ENCODE measurements around the gene ANO2. TPM values are rescaled to one million over a fixed set of nuclear protein-coding genes. Genes with fewer than 3 reads are reported as not detected.

ANO2 gene
- total and polyA plus RNA-seq, 2 experiments from 2014 or later = 2.3 to 4.6 TPM

DNA sequence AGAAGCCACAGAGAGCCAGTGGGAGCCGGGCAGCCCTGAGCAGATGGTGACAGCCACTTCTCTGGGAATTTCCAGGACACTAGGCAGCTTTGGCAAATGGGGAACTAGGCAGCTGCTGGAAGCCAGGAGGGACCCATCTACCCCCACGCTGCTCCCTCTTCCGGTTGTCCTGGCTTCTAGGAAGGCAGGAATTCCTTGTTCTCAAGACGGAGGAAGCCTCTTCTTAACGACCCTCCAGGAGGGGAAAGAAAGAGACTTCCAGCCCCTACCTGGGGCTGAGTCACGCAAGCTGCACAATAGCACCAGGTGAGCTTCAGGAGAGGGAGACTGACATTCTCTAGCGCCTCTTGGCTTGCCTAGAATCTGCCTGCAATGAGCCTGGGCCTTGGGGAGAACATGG, 141.5 kb downstream of the ANO2 start:
- no peaks in the 10 kb centered on the region for H3K36me3 Mint-ChIP-seq (ENCODE audit: low read depth)

More for the DNA sequence above, 141.5 kb downstream of the ANO2 start:
- no peak overlapping the region for H3K4me3 ChIP-seq
- TF ChIP-seq EZH2phosphoT487 (IDR thresholded peaks at IDR 0.05; ENCODE audit: unreplicated experiment) (no peak), JUNB (IDR thresholded peaks at IDR 0.05; ENCODE audit: unreplicated experiment) (no peak), NANOG (IDR thresholded peaks at IDR 0.05; ENCODE audit: borderline replicate concordance) (no peak), ZNF114 (CRISPR knock-in tag; IDR thresholded peaks at IDR 0.05) (no peak), CREB1 (CRISPR knock-in tag; IDR thresholded peaks at IDR 0.05; ENCODE audit: low read depth) (no peak), POLR2AphosphoS5 (IDR thresholded peaks at IDR 0.05; ENCODE audit: low read depth) (no peak), EZH2 (IDR thresholded peaks at IDR 0.05; ENCODE audit: low read depth, unreplicated experiment) (no peak), STAT1 (IDR thresholded peaks at IDR 0.05; ENCODE audit: unreplicated experiment) (no peak), ZNF331 (CRISPR knock-in tag; IDR thresholded peaks at IDR 0.05; ENCODE audit: low read depth) (no peak)
- TF ChIP-seq, protein P1, sequence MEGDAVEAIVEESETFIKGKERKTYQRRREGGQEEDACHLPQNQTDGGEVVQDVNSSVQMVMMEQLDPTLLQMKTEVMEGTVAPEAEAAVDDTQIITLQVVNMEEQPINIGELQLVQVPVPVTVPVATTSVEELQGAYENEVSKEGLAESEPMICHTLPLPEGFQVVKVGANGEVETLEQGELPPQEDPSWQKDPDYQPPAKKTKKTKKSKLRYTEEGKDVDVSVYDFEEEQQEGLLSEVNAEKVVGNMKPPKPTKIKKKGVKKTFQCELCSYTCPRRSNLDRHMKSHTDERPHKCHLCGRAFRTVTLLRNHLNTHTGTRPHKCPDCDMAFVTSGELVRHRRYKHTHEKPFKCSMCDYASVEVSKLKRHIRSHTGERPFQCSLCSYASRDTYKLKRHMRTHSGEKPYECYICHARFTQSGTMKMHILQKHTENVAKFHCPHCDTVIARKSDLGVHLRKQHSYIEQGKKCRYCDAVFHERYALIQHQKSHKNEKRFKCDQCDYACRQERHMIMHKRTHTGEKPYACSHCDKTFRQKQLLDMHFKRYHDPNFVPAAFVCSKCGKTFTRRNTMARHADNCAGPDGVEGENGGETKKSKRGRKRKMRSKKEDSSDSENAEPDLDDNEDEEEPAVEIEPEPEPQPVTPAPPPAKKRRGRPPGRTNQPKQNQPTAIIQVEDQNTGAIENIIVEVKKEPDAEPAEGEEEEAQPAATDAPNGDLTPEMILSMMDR (conservative IDR thresholded peaks at IDR 0.05; ENCODE audit: low read depth in 2 of 2) = no peak
- TF ChIP-seq, protein P2, sequence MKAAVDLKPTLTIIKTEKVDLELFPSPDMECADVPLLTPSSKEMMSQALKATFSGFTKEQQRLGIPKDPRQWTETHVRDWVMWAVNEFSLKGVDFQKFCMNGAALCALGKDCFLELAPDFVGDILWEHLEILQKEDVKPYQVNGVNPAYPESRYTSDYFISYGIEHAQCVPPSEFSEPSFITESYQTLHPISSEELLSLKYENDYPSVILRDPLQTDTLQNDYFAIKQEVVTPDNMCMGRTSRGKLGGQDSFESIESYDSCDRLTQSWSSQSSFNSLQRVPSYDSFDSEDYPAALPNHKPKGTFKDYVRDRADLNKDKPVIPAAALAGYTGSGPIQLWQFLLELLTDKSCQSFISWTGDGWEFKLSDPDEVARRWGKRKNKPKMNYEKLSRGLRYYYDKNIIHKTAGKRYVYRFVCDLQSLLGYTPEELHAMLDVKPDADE (IDR thresholded peaks at IDR 0.05) = no peak
- TF ChIP-seq, protein P3, sequence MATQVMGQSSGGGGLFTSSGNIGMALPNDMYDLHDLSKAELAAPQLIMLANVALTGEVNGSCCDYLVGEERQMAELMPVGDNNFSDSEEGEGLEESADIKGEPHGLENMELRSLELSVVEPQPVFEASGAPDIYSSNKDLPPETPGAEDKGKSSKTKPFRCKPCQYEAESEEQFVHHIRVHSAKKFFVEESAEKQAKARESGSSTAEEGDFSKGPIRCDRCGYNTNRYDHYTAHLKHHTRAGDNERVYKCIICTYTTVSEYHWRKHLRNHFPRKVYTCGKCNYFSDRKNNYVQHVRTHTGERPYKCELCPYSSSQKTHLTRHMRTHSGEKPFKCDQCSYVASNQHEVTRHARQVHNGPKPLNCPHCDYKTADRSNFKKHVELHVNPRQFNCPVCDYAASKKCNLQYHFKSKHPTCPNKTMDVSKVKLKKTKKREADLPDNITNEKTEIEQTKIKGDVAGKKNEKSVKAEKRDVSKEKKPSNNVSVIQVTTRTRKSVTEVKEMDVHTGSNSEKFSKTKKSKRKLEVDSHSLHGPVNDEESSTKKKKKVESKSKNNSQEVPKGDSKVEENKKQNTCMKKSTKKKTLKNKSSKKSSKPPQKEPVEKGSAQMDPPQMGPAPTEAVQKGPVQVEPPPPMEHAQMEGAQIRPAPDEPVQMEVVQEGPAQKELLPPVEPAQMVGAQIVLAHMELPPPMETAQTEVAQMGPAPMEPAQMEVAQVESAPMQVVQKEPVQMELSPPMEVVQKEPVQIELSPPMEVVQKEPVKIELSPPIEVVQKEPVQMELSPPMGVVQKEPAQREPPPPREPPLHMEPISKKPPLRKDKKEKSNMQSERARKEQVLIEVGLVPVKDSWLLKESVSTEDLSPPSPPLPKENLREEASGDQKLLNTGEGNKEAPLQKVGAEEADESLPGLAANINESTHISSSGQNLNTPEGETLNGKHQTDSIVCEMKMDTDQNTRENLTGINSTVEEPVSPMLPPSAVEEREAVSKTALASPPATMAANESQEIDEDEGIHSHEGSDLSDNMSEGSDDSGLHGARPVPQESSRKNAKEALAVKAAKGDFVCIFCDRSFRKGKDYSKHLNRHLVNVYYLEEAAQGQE (IDR thresholded peaks at IDR 0.05; ENCODE audit: unreplicated experiment) = no peak
- TF ChIP-seq, protein P4, sequence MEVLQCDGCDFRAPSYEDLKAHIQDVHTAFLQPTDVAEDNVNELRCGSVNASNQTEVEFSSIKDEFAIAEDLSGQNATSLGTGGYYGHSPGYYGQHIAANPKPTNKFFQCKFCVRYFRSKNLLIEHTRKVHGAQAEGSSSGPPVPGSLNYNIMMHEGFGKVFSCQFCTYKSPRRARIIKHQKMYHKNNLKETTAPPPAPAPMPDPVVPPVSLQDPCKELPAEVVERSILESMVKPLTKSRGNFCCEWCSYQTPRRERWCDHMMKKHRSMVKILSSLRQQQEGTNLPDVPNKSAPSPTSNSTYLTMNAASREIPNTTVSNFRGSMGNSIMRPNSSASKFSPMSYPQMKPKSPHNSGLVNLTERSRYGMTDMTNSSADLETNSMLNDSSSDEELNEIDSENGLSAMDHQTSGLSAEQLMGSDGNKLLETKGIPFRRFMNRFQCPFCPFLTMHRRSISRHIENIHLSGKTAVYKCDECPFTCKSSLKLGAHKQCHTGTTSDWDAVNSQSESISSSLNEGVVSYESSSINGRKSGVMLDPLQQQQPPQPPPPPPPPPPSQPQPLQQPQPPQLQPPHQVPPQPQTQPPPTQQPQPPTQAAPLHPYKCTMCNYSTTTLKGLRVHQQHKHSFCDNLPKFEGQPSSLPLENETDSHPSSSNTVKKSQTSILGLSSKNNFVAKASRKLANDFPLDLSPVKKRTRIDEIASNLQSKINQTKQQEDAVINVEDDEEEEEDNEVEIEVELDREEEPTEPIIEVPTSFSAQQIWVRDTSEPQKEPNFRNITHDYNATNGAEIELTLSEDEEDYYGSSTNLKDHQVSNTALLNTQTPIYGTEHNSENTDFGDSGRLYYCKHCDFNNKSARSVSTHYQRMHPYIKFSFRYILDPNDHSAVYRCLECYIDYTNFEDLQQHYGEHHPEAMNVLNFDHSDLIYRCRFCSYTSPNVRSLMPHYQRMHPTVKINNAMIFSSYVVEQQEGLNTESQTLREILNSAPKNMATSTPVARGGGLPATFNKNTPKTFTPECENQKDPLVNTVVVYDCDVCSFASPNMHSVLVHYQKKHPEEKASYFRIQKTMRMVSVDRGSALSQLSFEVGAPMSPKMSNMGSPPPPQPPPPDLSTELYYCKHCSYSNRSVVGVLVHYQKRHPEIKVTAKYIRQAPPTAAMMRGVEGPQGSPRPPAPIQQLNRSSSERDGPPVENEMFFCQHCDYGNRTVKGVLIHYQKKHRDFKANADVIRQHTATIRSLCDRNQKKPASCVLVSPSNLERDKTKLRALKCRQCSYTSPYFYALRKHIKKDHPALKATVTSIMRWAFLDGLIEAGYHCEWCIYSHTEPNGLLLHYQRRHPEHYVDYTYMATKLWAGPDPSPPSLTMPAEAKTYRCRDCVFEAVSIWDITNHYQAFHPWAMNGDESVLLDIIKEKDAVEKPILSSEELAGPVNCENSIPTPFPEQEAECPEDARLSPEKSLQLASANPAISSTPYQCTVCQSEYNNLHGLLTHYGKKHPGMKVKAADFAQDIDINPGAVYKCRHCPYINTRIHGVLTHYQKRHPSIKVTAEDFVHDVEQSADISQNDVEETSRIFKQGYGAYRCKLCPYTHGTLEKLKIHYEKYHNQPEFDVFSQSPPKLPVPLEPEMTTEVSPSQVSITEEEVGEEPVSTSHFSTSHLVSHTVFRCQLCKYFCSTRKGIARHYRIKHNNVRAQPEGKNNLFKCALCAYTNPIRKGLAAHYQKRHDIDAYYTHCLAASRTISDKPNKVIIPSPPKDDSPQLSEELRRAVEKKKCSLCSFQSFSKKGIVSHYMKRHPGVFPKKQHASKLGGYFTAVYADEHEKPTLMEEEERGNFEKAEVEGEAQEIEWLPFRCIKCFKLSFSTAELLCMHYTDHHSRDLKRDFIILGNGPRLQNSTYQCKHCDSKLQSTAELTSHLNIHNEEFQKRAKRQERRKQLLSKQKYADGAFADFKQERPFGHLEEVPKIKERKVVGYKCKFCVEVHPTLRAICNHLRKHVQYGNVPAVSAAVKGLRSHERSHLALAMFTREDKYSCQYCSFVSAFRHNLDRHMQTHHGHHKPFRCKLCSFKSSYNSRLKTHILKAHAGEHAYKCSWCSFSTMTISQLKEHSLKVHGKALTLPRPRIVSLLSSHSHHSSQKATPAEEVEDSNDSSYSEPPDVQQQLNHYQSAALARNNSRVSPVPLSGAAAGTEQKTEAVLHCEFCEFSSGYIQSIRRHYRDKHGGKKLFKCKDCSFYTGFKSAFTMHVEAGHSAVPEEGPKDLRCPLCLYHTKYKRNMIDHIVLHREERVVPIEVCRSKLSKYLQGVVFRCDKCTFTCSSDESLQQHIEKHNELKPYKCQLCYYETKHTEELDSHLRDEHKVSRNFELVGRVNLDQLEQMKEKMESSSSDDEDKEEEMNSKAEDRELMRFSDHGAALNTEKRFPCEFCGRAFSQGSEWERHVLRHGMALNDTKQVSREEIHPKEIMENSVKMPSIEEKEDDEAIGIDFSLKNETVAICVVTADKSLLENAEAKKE (CRISPR knock-in tag; IDR thresholded peaks at IDR 0.05) = no peak
- no peaks in the 10 kb centered on the region for H4K20me1 ChIP-seq (replicated peaks; ENCODE audit: insufficient read depth)
- DNase-seq (ENCODE audit: low spot score) = no peak
- peaks cover 5% of the 10 kb centered on the region for H3K27me3 Mint-ChIP-seq (ENCODE audit: insufficient read depth, low read depth, poor library complexity)
- H3K4me1 ChIP-seq (ENCODE audit: insufficient read depth) = no peaks in the 10 kb centered on the region
- H3K27ac ChIP-seq (ENCODE audit: low read depth) = no peak overlapping the region
- no peaks in the 10 kb centered on the region for H3K27me3 ChIP-seq (ENCODE audit: insufficient read depth)
- no peaks in the 10 kb centered on the region for H3F3A ChIP-seq (replicated peaks; ENCODE audit: low read depth)
- H2AFZ ChIP-seq = no peak overlapping the region
- H3K9me2 ChIP-seq (ENCODE audit: insufficient read depth) = peaks cover 13% of the 10 kb centered on the region
- no peak for ATAC-seq
- H3K36me3 ChIP-seq (ENCODE audit: insufficient read depth) = no peaks in the 10 kb centered on the region
- H3K4me1 Mint-ChIP-seq = peaks cover 5% of the 10 kb centered on the region; the same call in 2 of the 3 replicates
- H3K79me2 ChIP-seq (replicated peaks; ENCODE audit: insufficient read depth) = no peaks in the 10 kb centered on the region
- H3K9me3 Mint-ChIP-seq = no peaks in the 10 kb centered on the region
- no peak overlapping the region for H3K4me2 ChIP-seq
- no peak overlapping the region for H3K4me3 Mint-ChIP-seq
- no peak overlapping the region for H3K27ac Mint-ChIP-seq

Data from GM23338 (cell line).